Caki2 (cell line): Measurements from ENCODE around the gene IGFBPL1. TPM values are rescaled to one million over a fixed set of nuclear protein-coding genes. Genes with fewer than 3 reads are reported as not detected.

Source experiments
- DNase-seq: peaks from one replicate; pipeline ENCODE4 v3.0.0-alpha.2; 2015; ENCODE audit warnings: low read depth
- in situ Hi-C: cut with HindIII; loops from 2 replicates; pipeline ENCODE4 v1.10.0; 2016; ENCODE audit warnings: low sequenced_read_pairs, low pct_unique_long_range_greater_than_20kb, mixed read lengths
- total RNA-seq: library from RNA; depleted of rRNA; stranded (reverse); fragments of >200 nt; shearing (Covaris generic); gene quantifications from 2 replicates; pipeline ENCODE4 v1.2.3, GENCODE V29; 2014; ENCODE audit warnings: low replicate concordance; rRNA removed

The IGFBPL1 gene
- total RNA-seq, 1 experiment from 2014 or later: 7.6 TPM

DNA sequence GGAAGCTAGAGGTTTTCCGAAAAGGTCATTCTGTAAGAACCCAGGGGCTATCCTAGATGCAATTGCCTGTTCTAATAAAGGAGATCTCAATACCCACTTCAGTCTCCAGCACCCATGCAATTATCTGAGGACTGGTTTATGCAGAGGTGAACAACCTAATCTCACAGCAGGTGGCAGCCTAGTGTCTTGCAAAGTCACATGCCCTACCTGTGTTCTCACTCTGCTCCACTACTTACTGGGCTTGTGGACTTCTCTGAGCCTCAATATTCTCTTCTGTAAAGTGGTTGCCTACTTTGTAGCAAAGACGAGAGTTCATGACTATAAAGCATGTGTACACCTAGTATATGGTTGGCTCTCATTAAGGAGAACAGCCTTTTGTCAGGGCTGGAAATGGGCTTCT, 52.8 kb downstream of the IGFBPL1 start:
- no peak for DNase-seq
- in situ Hi-C loops: no loop called here

DNA sequence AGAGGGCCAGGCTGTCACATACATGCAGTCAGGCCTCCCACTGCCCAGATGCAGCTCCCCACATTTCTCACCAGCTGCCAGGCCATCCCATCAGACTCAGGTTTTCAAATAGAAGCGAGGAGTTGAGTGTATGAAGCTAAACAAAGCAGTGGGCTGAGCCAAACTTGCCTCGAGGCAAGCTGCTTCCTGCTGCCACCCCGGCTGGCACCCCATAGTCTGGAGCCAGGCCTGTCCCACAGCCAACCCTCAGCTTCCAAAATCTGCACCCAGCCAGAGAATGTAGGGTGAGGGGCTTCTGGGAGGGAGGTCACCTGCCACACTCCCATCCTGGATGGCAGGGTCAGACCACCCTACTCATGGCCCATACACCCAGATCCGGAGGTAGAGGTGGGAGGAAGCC, 54.1 kb downstream of the IGFBPL1 start:
- in situ Hi-C loops: no loop called here
- no peak for DNase-seq

DNA sequence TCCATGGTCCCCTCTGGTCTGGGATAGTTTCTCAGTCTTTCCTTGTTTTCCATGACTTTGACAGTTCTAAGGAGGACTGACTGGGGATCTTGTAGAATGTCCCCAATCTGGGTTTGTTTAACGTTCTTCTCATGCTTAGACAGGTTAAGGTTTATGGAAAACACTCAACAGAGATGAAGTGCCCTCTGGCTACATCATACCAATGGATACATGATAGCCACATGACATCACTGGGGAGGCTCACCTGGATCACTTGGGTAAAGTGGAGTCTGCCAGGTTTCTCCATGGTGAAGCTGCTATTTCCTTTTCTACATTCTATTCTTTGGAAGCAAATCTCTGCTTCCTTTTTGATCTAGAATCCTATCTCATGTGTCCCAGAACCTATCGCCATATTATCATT, 55.5 kb downstream of the IGFBPL1 start:
- in situ Hi-C loops: no loop called here
- DNase-seq: no peak

DNA sequence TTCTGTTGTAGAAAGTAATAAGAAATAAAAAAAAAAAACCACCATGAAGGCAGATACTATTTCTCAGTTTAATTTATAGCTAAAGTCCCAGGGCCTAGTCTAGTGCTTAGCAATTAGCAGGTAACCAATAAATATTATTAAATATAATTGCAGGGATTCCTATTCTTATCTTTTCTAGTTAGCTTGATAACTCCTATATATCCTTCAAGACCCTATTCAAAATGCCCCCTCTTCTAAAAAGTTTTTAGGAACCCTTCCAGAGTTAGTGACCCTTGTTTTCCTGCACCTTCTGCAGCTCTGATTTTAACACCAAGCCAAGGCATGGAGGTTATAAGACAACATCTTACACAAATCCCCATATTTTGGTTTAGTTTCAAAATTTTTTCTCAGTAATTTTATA, 56.4 kb downstream of the IGFBPL1 start:
- in situ Hi-C loops: no loop called here
- no peak for DNase-seq

GRCh38 chr9:38363589-38363925, 60.7 kb downstream of the IGFBPL1 start:
- in situ Hi-C loops: no loop called here

GRCh38 chr9:38362852-38363588, 61.2 kb downstream of the IGFBPL1 start:
- in situ Hi-C loops: no loop called here

More at GRCh38 chr9:38363589-38363925, 60.7 kb downstream of the IGFBPL1 start:
- no peak for DNase-seq

DNA sequence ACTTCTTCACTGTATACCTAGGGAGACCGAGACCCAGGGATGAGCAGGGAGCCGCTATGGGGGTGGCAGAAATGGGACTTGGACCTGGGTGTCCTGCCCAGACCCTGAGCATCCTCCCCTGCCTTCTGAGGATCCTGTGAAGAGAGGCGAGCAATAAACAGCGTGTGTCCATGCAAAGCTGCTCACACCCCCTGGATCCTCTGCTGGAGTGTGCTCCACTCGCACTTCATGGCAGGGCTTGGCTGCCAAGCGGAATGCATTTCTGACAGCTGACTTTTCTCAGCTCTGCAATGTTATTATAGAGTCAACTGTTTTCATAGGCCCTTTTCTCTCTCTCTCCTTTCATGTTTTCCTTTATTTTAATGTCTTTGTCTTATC, 62.8 kb downstream of the IGFBPL1 start:
- in situ Hi-C loops: no loop called here
- DNase-seq: no peak

More at GRCh38 chr9:38362852-38363588, 61.2 kb downstream of the IGFBPL1 start:
- DNase-seq: peak; percentile 60

GRCh38 chr9:38360839-38361472, 63.3 kb downstream of the IGFBPL1 start:
- in situ Hi-C loops: no loop called here
- DNase-seq: no peak

GRCh38 chr9:38359689-38360385, 64.4 kb downstream of the IGFBPL1 start:
- in situ Hi-C loops: no loop called here
- no peak for DNase-seq

DNA sequence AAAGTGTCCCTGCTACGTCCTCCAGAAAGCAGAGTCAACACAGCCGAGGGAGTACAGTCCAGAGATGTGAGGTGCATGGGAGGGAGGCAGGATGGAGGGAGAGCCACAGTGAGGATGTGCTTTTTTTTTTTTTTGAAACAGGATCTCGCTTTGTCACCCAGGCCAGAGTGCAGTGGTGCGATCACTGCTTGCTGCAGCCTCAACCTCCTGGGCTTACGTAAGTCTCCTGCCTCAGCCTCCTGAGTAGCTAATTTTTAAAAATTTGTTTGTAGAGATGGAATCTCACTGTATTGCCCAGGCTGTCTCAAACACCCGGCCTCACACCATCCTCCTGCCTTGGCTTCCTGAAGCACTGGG, 65.0 kb downstream of the IGFBPL1 start:
- peak; percentile 13 for DNase-seq
- in situ Hi-C loops: no loop called here

DNA sequence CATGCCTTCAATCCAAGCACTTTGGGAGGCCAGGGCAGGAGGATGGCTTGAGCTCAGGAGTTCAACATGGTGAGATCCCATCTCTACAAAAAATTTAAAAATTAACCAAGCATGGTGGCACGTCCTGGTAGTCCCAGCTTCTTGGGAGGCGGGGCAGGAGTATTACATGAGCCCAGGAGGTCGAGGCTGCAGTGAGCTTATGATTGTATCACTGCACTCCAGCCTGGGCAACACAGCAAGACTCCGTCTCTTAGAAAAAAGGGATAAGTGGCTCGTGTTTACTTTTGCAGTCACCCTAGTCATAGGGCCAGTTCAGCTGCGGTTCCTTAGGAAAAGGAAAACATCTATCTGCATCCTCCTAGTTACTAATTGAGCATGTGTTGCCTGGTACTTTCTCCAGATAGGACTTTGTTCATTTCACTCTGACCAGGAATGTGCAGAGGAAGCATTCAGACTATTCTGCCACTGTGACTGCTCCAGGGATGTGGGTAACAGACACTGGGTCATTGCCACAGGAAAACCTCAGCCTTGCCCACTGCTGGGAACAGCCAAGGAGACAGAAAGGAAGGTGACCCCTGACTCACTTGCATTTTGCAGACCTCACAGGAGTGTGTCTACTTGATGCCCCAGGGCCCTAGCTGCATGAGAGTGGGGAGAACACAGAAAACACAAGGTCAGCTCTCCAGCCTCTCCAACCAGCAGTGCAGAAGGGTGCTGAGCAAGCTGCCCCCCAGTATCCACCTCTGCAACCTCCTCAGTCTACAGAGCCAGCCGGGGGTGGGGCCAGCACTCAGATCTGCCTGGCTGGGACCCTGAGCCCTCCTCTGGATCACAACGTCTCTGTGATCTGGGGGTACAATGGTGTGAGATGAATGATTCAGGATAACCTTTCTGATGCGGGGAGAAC, 65.6 kb downstream of the IGFBPL1 start:
- peak; percentile 74 for DNase-seq
- in situ Hi-C loops: no loop called here

DNA sequence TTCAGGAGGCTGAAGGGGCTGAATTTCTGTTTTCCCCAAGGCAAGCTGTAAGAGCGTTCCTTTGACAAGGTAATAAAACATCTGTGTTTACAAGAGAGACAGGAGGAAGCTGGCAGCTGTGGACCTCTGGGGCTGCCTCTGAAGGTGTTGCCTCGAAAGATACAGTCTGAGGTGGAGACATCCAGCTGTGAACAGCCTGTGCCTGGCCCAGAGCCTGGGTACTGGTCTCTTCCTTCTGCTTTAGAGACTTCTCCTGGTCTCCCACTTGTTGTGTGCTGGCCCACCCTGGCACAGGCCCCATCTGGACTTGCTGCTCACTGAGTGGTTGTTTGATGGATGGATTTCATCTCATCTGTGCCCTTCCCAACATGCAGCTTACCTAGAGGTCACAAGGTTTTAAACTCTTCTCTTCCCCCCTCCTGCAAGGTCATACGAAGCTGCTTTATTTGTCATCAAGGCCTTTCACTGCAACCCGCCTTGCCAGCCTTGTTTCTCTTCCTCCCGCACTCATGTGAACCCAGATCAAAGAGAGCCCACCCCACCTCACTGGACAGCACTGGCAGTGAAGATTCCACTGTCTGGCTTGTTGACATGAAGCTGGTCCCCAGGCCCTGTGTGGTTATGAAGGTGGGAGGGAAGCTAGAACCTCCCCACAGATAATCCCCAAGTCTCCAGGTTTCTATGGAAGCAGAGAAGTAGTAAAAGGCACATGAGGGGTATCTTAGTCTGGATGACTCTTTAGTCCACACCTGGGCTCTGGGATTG, 66.7 kb downstream of the IGFBPL1 start:
- in situ Hi-C loops: no loop called here
- DNase-seq: no peak

- in situ Hi-C loops: no loop called here
- no peak for DNase-seq
These were observed 67.4 kb downstream of the IGFBPL1 start for GRCh38 chr9:38356851-38357250.

Other genes with a start within 250 kb of the IGFBPL1 start
- gene ALDH1B1, start 31.8 kb downstream of the IGFBPL1 start, total RNA-seq: 21.8 and 26.7 TPM in 2 replicates
- gene ANKRD18A, start 196.1 kb upstream of the IGFBPL1 start, total RNA-seq: 1.8 and 2.1 TPM in 2 replicates